22Rv1 (cell line): ENCODE data around the gene CCR7.

ENCODE experiments used
- H3K27ac ChIP-seq: fragments of 450-650 bp; 2 replicates; pipeline ENCODE4 v1.5.1; 2017
- ZFX ChIP-seq: fragments of 450-650 bp; IDR thresholded peaks from 2 replicates; pipeline ENCODE4 v1.6.1; 2017; ENCODE audit warnings: antibody characterized with exemption, borderline replicate concordance
- TF ChIP-seq, protein P1 (sequence below): fragments of 450-650 bp; IDR thresholded peaks from 2 replicates; pipeline ENCODE4 v1.5.1; 2017; ENCODE audit warnings: mild to moderate bottlenecking

CCR7 gene

DNA sequence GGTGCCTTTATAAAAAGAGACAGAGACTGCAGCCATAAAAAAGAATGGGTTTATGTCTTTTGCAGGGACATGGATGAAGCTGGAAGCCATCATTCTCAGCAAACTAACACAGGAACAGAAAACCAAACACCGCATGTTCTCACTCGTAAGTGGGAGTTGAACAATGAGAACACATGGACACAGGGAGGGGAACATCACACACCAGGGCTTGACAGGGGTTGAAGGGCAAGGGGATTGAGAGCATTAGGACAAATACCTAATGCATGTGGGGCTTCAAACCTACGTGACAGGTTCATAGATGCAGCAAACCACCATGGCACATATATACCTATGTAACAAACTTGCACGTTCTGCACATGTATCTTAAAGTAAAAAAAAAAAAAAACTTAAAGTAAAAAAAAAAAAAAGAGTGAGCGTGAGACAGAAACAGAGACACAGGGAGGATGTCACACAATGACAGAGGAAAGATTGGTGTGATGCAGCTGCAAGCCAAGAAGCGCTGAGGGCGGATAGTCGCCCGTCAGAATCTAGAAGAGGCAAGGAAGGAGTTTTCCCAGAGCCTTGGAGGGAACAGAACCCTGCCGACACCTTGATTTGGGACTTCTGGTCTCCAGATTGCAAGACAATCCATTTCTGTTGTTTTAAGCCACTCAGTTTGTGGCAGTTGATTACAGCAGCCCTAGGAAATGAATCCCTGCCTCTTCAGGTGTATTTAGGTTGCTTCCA is 36.4 kb downstream of the CCR7 start:
- TF ChIP-seq, protein P1, sequence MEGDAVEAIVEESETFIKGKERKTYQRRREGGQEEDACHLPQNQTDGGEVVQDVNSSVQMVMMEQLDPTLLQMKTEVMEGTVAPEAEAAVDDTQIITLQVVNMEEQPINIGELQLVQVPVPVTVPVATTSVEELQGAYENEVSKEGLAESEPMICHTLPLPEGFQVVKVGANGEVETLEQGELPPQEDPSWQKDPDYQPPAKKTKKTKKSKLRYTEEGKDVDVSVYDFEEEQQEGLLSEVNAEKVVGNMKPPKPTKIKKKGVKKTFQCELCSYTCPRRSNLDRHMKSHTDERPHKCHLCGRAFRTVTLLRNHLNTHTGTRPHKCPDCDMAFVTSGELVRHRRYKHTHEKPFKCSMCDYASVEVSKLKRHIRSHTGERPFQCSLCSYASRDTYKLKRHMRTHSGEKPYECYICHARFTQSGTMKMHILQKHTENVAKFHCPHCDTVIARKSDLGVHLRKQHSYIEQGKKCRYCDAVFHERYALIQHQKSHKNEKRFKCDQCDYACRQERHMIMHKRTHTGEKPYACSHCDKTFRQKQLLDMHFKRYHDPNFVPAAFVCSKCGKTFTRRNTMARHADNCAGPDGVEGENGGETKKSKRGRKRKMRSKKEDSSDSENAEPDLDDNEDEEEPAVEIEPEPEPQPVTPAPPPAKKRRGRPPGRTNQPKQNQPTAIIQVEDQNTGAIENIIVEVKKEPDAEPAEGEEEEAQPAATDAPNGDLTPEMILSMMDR: no peak
- TF ChIP-seq ZFX: no peak

DNA sequence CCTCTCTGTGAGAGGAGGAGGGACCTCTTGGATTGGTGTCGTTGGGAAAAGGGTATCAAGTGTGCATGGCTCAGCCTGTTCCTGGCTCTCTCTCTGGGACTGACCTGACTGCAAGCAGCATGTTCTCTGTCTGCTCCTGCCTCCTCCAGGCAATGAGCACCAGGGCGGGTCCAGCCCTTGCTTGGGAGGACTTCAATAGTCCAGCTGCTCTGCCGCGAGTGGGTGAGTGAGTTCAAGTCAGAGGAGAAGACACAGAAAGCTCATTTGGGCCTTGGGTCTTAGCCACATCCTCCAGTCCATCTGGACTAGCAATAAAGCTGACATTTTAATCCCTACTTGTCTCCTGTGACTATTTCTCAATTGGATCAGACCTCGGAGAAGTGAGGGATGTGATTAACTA is 38.6 kb downstream of the CCR7 start:
- H3K27ac ChIP-seq: no peak overlapping the region
- TF ChIP-seq, protein P1: no peak
- no peak for TF ChIP-seq ZFX

More for the DNA sequence above, 36.4 kb downstream of the CCR7 start:
- no peak overlapping the region for H3K27ac ChIP-seq

DNA sequence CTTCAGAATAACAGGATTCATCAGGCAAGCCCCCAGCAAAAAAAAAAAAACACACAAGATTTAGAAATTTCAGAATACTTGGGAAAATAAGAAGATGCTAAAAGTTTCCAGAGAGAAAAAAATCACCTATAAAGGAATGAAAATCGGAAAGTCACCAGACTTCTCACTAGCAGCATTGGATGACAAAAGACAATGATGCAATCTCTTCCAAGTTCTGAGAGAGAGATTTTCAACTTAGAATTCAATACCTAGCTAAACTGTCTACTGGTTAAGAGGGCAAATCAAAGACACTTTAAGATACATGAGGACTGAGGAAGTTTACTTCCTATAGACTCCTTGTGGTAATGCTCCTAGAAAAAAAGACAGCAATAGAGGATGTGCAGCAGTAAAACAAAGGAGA is 40.0 kb downstream of the CCR7 start:
- TF ChIP-seq, protein P1: no peak
- no peak for TF ChIP-seq ZFX

GRCh38 chr17:40524243-40524965 is 40.9 kb downstream of the CCR7 start:
- H3K27ac ChIP-seq: no peak overlapping the region
- TF ChIP-seq, protein P1: no peak
- no peak for TF ChIP-seq ZFX

More for the DNA sequence above, 40.0 kb downstream of the CCR7 start:
- no peak overlapping the region for H3K27ac ChIP-seq

GRCh38 chr17:40522961-40523310 is 42.3 kb downstream of the CCR7 start:
- no peak for TF ChIP-seq ZFX
- TF ChIP-seq, protein P1: no peak
- no peak overlapping the region for H3K27ac ChIP-seq

GRCh38 chr17:40522250-40522960 is 42.9 kb downstream of the CCR7 start:
- TF ChIP-seq ZFX: no peak
- TF ChIP-seq, protein P1: no peak
- no peak overlapping the region for H3K27ac ChIP-seq
